Epithelial cell of esophagus (primary cell): Measurements from ENCODE around the gene IL27RA.

Experiments
- DNase-seq: peaks from one replicate; pipeline ENCODE4 v3.0.0; 2010; ENCODE audit warnings: low read depth
- H3K4me3 ChIP-seq: 2 replicates; pipeline ENCODE4 v1.5.1; 2011; ENCODE audit warnings: mild to moderate bottlenecking, low read length, control low read depth
- TF ChIP-seq, protein P1 (sequence below): IDR thresholded peaks from 2 replicates; pipeline ENCODE4 v1.5.1; 2011; ENCODE audit warnings: low read depth, mild to moderate bottlenecking, low read length, control low read depth, inconsistent platforms; ENCODE audit not compliant: insufficient read depth; ENCODE audit errors: missing control alignments

IL27RA gene

GRCh38 chr19:13985771-13986347, 45.7 kb upstream of the IL27RA start:
- DNase-seq, result no peak
- TF ChIP-seq, protein P1, sequence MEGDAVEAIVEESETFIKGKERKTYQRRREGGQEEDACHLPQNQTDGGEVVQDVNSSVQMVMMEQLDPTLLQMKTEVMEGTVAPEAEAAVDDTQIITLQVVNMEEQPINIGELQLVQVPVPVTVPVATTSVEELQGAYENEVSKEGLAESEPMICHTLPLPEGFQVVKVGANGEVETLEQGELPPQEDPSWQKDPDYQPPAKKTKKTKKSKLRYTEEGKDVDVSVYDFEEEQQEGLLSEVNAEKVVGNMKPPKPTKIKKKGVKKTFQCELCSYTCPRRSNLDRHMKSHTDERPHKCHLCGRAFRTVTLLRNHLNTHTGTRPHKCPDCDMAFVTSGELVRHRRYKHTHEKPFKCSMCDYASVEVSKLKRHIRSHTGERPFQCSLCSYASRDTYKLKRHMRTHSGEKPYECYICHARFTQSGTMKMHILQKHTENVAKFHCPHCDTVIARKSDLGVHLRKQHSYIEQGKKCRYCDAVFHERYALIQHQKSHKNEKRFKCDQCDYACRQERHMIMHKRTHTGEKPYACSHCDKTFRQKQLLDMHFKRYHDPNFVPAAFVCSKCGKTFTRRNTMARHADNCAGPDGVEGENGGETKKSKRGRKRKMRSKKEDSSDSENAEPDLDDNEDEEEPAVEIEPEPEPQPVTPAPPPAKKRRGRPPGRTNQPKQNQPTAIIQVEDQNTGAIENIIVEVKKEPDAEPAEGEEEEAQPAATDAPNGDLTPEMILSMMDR, result no peak
- H3K4me3 ChIP-seq, result no peak overlapping the region

DNA sequence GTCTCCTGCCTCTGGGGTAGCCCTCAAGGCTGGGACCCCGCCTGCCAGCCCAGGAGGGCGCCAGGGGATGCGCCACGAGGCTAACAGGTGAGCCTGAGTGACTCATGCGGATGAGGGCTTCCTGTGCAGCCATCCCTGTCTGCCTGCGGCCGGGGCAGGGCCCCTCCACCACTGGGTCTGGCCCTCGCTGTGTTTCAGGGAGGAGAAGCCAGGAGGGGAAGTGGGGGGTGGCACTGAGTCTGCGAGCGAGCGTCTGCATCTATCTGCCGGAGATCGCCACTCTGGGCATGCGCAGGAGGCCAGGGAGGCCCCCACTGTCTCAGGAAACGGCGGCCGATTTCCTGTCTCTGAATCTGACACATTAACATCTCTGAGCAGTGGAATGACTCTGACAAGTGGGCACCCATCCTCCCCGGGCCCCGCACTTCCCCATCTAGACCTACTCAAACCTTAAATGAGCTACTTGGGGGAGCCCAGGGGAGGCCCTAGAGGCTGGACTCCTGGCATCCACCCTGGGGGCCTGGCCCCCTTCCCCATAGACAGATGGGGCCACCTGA, 45.1 kb upstream of the IL27RA start:
- DNase-seq, result no peak
- TF ChIP-seq, protein P1, result no peak
- no peak overlapping the region for H3K4me3 ChIP-seq

GRCh38 chr19:13987101-13987890, 44.3 kb upstream of the IL27RA start:
- TF ChIP-seq, protein P1, result no peak
- DNase-seq, result no peak
- no peak overlapping the region for H3K4me3 ChIP-seq

GRCh38 chr19:13989487-13989886, 42.1 kb upstream of the IL27RA start:
- no peak for DNase-seq
- TF ChIP-seq, protein P1, result no peak
- H3K4me3 ChIP-seq, result no peak overlapping the region

- no peak for DNase-seq
- H3K4me3 ChIP-seq, result no peak overlapping the region
- TF ChIP-seq, protein P1, result no peak
These were observed 41.5 kb upstream of the IL27RA start for GRCh38 chr19:13990085-13990484.

GRCh38 chr19:13992025-13992424, 39.5 kb upstream of the IL27RA start:
- TF ChIP-seq, protein P1, result no peak
- no peak overlapping the region for H3K4me3 ChIP-seq
- no peak for DNase-seq
